HepG2 (cell line): ENCODE measurements around the gene TEX19. TPM values are rescaled to one million over a fixed set of nuclear protein-coding genes. Genes with fewer than 3 reads are reported as not detected.

ENCODE experiments used
- AGO1 ChIP-seq: fragments of 200-400 bp; formaldehyde crosslinking; IDR thresholded peaks from 2 replicates; pipeline ENCODE4 v1.6.1; 2017; ENCODE audit warnings: mild to moderate bottlenecking, low read depth, low read length, moderate library complexity; ENCODE audit not compliant: poor library complexity, severe bottlenecking
- CEBPB ChIP-seq: IDR thresholded peaks from 2 replicates; pipeline ENCODE4 v1.6.1; 2011; ENCODE audit warnings: low read depth, low read length, improper control_type of control experiment, borderline replicate concordance
- CHD4 ChIP-seq: fragments of 200-600 bp; sonication (generic); IDR thresholded peaks from 2 replicates; pipeline ENCODE4 v1.7.0; 2017; ENCODE audit warnings: mild to moderate bottlenecking, low read length, borderline replicate concordance
- GPN1 ChIP-seq: sonication (generic); formaldehyde crosslinking; IDR thresholded peaks from 2 replicates; pipeline ENCODE4 v1.5.1; 2020; ENCODE audit warnings: missing genetic modification reagents, borderline replicate concordance
- RBFOX2 ChIP-seq: fragments of 200-400 bp; formaldehyde crosslinking; IDR thresholded peaks from 2 replicates; pipeline ENCODE4 v1.6.1; 2017; ENCODE audit warnings: low read depth, mild to moderate bottlenecking, low read length
- ZNF101 ChIP-seq: sonication (generic); formaldehyde crosslinking; IDR thresholded peaks from 2 replicates; pipeline ENCODE4 v1.4.0; 2020; ENCODE audit warnings: mild to moderate bottlenecking, low read depth, missing genetic modification reagents, borderline replicate concordance
- ZNF235 ChIP-seq: sonication (generic); formaldehyde crosslinking; IDR thresholded peaks from 2 replicates; pipeline ENCODE4 v1.8.1; 2023; ENCODE audit warnings: mild to moderate bottlenecking, missing genetic modification reagents, borderline replicate concordance
- ZNF282 ChIP-seq: fragments of 450-650 bp; IDR thresholded peaks from 2 replicates; pipeline ENCODE4 v1.6.1; 2018; ENCODE audit not compliant: partially characterized antibody
- ZNF318 ChIP-seq: sonication (generic); formaldehyde crosslinking; IDR thresholded peaks from 2 replicates; pipeline ENCODE4 v1.4.0; 2020; ENCODE audit warnings: mild to moderate bottlenecking, missing genetic modification reagents
- ZSCAN29 ChIP-seq: sonication (generic); formaldehyde crosslinking; conservative IDR thresholded peaks from 2 replicates; pipeline ENCODE4 v1.4.0; 2020; ENCODE audit warnings: mild to moderate bottlenecking, missing genetic modification reagents
- polyA plus RNA-seq, 8 experiments: library from polyadenylated mRNA; depleted of rRNA in 3 of 8; stranded (reverse) in 7 of 8; unstranded in 1 of 8; fragments of >200 nt; fragmentation: Illumina TruSeq in 4 of 8; extraction: Trizol in 4 of 8; gene quantifications; 2 replicates each; pipeline versions ENCODE4 v1.2.1 to v1.2.3, GENCODE V29; 2011 to 2016; ENCODE audit warnings: low read depth in 4 of 8, missing spikeins in 1 of 8, mixed read lengths in 1 of 8; ENCODE audit not compliant: insufficient read depth in 1 of 8
- total RNA-seq, 5 experiments: library from RNA; depleted of rRNA; stranded (reverse); fragments of >200 nt; fragmentation: Illumina TruSeq; extraction: Trizol; gene quantifications; 2 replicates each; pipeline ENCODE4 v1.2.3, GENCODE V29; 2016; ENCODE audit warnings: low read depth in 1 of 5
- TF ChIP-seq, protein P1 (sequence below): sonication (generic); formaldehyde crosslinking; IDR thresholded peaks from 2 replicates; pipeline ENCODE4 v1.8.1; 2022; ENCODE audit warnings: low read depth, mild to moderate bottlenecking, missing genetic modification reagents
- TF ChIP-seq, protein P2 (sequence below): sonication (generic); formaldehyde crosslinking; IDR thresholded peaks from 2 replicates; pipeline ENCODE4 v1.5.0; 2020; ENCODE audit warnings: mild to moderate bottlenecking, low read depth, missing genetic modification reagents, borderline replicate concordance

The TEX19 gene
- total and polyA plus RNA-seq, 2 of the 13 experiments (the other 11 are each of a cell fraction or from before 2014, with no cell fraction given) = 1.3 to 6.0 TPM

DNA sequence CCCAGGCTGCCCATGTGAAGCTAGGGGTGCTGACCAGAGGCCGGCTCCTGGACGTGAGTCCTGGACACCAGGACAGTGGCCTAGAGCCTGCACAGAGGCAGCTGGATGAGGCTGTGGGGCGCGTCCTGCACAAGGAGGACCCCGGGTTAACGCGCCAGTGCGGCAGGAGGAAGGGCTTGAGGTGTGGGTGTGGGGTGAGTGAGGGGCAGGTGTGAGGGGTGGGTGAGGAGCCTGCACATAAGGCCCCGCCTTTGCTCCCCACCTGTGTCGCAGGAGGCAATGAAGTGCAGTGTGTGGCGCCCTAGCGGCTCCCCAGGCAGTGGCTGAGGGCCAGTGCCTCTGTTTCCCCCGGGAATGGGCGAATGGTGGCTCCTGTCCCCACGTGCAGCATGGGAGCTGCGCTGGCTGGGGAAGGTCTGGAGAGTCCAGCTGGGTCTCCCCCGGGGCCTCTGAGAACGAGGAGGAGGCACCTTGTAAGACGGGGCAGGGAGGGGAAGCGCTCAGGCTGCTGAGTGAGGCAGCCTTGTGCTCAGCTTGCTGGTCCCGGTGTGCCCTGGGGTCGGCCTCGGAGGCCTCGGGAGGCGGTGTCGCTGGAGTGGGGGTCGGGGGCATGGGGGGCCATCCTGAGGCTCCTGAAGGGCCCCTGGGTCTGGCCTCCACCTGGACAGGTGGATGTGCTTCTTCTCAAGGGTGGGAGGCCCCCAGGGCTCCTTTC lies 44.9 kb upstream of the TEX19 start (continued):
- TF ChIP-seq ZNF318 = no peak
- TF ChIP-seq RBFOX2 = 0 out of 2 replicates have a peak, but pooled peaks have one; percentile 14
- TF ChIP-seq AGO1 = no peak
- no peak for TF ChIP-seq ZNF235
- TF ChIP-seq, protein P1, sequence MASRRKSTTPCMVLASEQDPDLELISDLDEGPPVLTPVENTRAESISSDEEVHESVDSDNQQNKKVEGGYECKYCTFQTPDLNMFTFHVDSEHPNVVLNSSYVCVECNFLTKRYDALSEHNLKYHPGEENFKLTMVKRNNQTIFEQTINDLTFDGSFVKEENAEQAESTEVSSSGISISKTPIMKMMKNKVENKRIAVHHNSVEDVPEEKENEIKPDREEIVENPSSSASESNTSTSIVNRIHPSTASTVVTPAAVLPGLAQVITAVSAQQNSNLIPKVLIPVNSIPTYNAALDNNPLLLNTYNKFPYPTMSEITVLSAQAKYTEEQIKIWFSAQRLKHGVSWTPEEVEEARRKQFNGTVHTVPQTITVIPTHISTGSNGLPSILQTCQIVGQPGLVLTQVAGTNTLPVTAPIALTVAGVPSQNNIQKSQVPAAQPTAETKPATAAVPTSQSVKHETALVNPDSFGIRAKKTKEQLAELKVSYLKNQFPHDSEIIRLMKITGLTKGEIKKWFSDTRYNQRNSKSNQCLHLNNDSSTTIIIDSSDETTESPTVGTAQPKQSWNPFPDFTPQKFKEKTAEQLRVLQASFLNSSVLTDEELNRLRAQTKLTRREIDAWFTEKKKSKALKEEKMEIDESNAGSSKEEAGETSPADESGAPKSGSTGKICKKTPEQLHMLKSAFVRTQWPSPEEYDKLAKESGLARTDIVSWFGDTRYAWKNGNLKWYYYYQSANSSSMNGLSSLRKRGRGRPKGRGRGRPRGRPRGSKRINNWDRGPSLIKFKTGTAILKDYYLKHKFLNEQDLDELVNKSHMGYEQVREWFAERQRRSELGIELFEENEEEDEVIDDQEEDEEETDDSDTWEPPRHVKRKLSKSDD = no peak
- TF ChIP-seq ZNF282 = no peak
- TF ChIP-seq, protein P2, sequence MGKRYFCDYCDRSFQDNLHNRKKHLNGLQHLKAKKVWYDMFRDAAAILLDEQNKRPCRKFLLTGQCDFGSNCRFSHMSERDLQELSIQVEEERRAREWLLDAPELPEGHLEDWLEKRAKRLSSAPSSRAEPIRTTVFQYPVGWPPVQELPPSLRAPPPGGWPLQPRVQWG (CRISPR knock-in tag) = no peak
- no peak for TF ChIP-seq GPN1 (CRISPR knock-in tag)
- TF ChIP-seq ZSCAN29 = no peak
- TF ChIP-seq ZNF101 (CRISPR knock-in tag) = no peak
- no peak for TF ChIP-seq CHD4
- TF ChIP-seq CEBPB = no peak
